ENCODE data around the gene OR10H2.

DNA sequence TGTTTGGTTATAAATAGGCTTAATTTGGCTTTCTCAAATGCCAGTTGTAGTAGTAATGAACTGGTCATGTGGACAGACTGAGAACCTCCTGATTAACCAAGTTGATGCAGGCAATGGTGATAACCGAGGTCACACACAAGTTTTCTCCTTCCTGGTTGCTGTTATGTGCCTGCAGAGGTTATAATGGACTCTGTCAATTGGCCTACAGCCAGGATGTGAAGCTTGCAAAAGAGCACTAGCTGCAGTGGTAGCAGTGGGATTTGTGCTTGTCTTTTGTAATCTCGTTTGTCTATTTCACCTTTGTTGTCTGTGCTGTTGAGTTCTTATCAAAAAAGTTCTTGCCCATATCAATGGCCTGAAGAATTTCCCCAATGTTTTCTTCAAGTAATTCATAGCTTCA is 30.6 kb downstream of the OR10H2 start:
- TF ChIP-seq, protein P1, sequence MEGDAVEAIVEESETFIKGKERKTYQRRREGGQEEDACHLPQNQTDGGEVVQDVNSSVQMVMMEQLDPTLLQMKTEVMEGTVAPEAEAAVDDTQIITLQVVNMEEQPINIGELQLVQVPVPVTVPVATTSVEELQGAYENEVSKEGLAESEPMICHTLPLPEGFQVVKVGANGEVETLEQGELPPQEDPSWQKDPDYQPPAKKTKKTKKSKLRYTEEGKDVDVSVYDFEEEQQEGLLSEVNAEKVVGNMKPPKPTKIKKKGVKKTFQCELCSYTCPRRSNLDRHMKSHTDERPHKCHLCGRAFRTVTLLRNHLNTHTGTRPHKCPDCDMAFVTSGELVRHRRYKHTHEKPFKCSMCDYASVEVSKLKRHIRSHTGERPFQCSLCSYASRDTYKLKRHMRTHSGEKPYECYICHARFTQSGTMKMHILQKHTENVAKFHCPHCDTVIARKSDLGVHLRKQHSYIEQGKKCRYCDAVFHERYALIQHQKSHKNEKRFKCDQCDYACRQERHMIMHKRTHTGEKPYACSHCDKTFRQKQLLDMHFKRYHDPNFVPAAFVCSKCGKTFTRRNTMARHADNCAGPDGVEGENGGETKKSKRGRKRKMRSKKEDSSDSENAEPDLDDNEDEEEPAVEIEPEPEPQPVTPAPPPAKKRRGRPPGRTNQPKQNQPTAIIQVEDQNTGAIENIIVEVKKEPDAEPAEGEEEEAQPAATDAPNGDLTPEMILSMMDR (IDR thresholded peaks at IDR 0.05) = no peak
- no peak for TF ChIP-seq POLR2AphosphoS5 (IDR thresholded peaks at IDR 0.05; ENCODE audit: low read depth, low read length)
